ENCODE measurements around the gene C5AR1.
A peak's percentile ranks its signal among the peaks of the same experiment; 100 is the strongest.

DNA sequence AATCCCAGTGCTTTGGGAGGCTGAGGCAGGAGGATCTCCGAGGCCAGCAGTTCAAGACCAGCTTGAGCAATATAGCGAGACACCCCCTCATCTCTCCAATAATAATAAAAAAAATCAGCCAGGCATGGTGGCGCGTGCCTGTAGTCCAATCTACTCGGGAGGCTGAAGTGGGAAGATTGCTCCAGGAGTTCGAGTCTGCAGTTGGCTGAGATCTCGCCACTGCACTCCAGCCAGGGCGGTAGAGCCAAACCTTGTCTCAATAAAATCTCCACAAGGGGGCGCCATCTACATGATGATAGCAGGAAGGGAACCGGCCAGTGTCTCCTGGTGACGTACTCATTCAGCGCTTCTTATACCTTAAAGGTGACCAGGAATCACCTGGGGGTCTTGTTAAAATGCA is 13.6 kb upstream of the C5AR1 start:
- TF ChIP-seq CTCF (IDR thresholded peaks at IDR 0.05) (peak; percentile 60 to 80 (median 70)), EP300 (IDR thresholded peaks at IDR 0.05) (no peak)
